GM12878 (cell line): ENCODE results near the gene IL34. TPM values are rescaled to one million over a fixed set of nuclear protein-coding genes. Genes with fewer than 3 reads are reported as not detected.

Experiments
- ATAC-seq: fragments of 200-7000 bp; cut with Tn5 transposase; 3 replicates; pipeline ENCODE4 v1.9.1; 2020; ENCODE audit warnings: mild to moderate bottlenecking, moderate library complexity
- Bru-seq: library from RNA; stranded (reverse); fragments of 400-500 nt; gene quantifications from one replicate; lab custom pipeline; 2021; lab: Mats Ljungman, UMichigan
- BruChase-seq, 2 experiments: library from RNA; stranded (reverse); fragments of 400-500 nt; gene quantifications; one replicate each; lab custom pipeline; 2021; lab: Mats Ljungman, UMichigan
- BruUV-seq: library from RNA; stranded (reverse); fragments of 400-500 nt; replicated peaks from 2 replicates; lab custom pipeline; 2021; lab: Mats Ljungman, UMichigan
- CTCF ChIA-PET: fragments of 300-600 bp; sonication (Branson Sonifier 250); formaldehyde crosslinking; extraction: SDS; loops from one replicate; lab custom pipeline; 2021; ENCODE audit warnings: inconsistent platforms; lab: Yijun Ruan, JAX
- POLR2A ChIA-PET: fragments of 350-600 bp; formaldehyde crosslinking; extraction: SDS; loops from one replicate; lab custom pipeline; 2021; ENCODE audit warnings: inconsistent platforms; lab: Charles Lee
- RAD21 ChIA-PET: fragments of 300-600 bp; sonication (Branson Sonifier 250); formaldehyde crosslinking; loops from one replicate; lab custom pipeline; 2023; ENCODE audit warnings: antibody characterized with exemption; ENCODE audit not compliant: unreplicated experiment; lab: Charles Lee
- SMC1A ChIA-PET: fragments of 300-600 bp; sonication (Branson Sonifier 250); formaldehyde crosslinking; loops from one replicate; lab custom pipeline; 2023; ENCODE audit not compliant: unreplicated experiment, uncharacterized antibody; lab: Charles Lee
- DNase-seq: peaks from one replicate; pipeline ENCODE4 v3.0.0-alpha.2; 2011; ENCODE audit warnings: low read depth, low spot score
- FAIRE-seq: peaks from 3 replicates; lab custom pipeline; 2011; peaks lifted over from hg19 to GRCh38; lab: Jason Lieb, UNC
- H2AFZ ChIP-seq: 2 replicates; pipeline ENCODE4 v1.6.0; 2011; ENCODE audit warnings: low read depth, low read length, control low read depth; ENCODE audit not compliant: control insufficient read depth
- H3K27ac ChIP-seq: 2 replicates; pipeline ENCODE4 v1.5.1; 2011; ENCODE audit warnings: control low read depth; ENCODE audit not compliant: control insufficient read depth, insufficient read depth
- H3K27me3 ChIP-seq, 2 experiments: replicated peaks in 1 of 2; 2 replicates each; pipeline versions ENCODE4 v1.6.0 to v1.6.1; 2011; ENCODE audit warnings: low read length in 1 of 2; ENCODE audit not compliant: control insufficient read depth in 2 of 2, insufficient read depth in 2 of 2
- H3K36me3 ChIP-seq, 2 experiments: 2 replicates each; pipeline ENCODE4 v1.5.1; 2011; ENCODE audit warnings: low read length in 1 of 2; ENCODE audit not compliant: control insufficient read depth in 2 of 2, insufficient read depth in 2 of 2
- H3K4me1 ChIP-seq: 2 replicates; pipeline ENCODE4 v1.6.1; 2011; ENCODE audit warnings: mild to moderate bottlenecking, low read length, moderate library complexity, mixed read lengths; ENCODE audit not compliant: control insufficient read depth, insufficient read depth
- H3K4me2 ChIP-seq: 2 replicates; pipeline ENCODE4 v1.6.0; 2011; ENCODE audit warnings: control low read depth; ENCODE audit not compliant: control insufficient read depth, insufficient read depth
- H3K4me3 ChIP-seq: fragments of 200-600 bp; sonication (generic); 2 replicates; pipeline ENCODE4 v1.5.1; 2016
- H3K79me2 ChIP-seq: 2 replicates; pipeline ENCODE4 v1.6.0; 2011; ENCODE audit warnings: low read length; ENCODE audit not compliant: control insufficient read depth, insufficient read depth
- H3K9ac ChIP-seq: 2 replicates; pipeline ENCODE4 v1.8.0; 2011; ENCODE audit warnings: low read length, control low read depth, mixed read lengths; ENCODE audit not compliant: control insufficient read depth, insufficient read depth
- H3K9me3 ChIP-seq: replicated peaks from 3 replicates; pipeline ENCODE4 v1.5.1; 2011; ENCODE audit warnings: mild to moderate bottlenecking, low read length; ENCODE audit not compliant: control insufficient read depth, insufficient read depth
- H4K20me1 ChIP-seq: 2 replicates; pipeline ENCODE4 v1.6.0; 2011; ENCODE audit not compliant: control insufficient read depth, insufficient read depth
- BMI1 ChIP-seq: fragments of 450-650 bp; IDR thresholded peaks from 2 replicates; pipeline ENCODE4 v1.6.1; 2016; ENCODE audit warnings: mild to moderate bottlenecking, moderate library complexity, borderline replicate concordance
- MAX ChIP-seq: IDR thresholded peaks from 2 replicates; pipeline ENCODE4 v1.6.1; 2012; ENCODE audit warnings: low read depth, low read length, improper control_type of control experiment
- NR2C1 ChIP-seq: fragments of 450-650 bp; IDR thresholded peaks from 2 replicates; pipeline ENCODE4 v1.6.1; 2017; ENCODE audit warnings: antibody characterized with exemption, mild to moderate bottlenecking, moderate library complexity
- NR2C2 ChIP-seq: IDR thresholded peaks from 2 replicates; pipeline ENCODE4 v1.6.1; 2011; ENCODE audit warnings: borderline replicate concordance, low read depth; ENCODE audit not compliant: control insufficient read depth, insufficient read length
- RFX5 ChIP-seq: IDR thresholded peaks from 2 replicates; pipeline ENCODE4 v1.6.1; 2011; ENCODE audit warnings: low read depth, low read length, improper control_type of control experiment
- ZBTB11 ChIP-seq: fragments of 450-650 bp; formaldehyde crosslinking; IDR thresholded peaks from 2 replicates; pipeline ENCODE4 v1.5.0; 2022; ENCODE audit warnings: mild to moderate bottlenecking, missing genetic modification characterization
- ZNF207 ChIP-seq: fragments of 450-650 bp; IDR thresholded peaks from 2 replicates; pipeline ENCODE4 v1.6.1; 2014; ENCODE audit warnings: antibody characterized with exemption, mild to moderate bottlenecking, borderline replicate concordance
- WGBS: methylation state at CpG from one replicate; pipeline ENCODE4 v1.1.6; 2016; ENCODE audit warnings: low lambda C conversion rate; ENCODE audit not compliant: insufficient replicate concordance, insufficient coverage; ENCODE audit errors: missing lambda C conversion rate; 5-methylcytosine and 5-hydroxymethylcytosine counted together
- in situ Hi-C: fragments of 300-500 bp; cut with MboI; formaldehyde crosslinking; loops from 9 replicates; pipeline ENCODE4 v1.14.3; 2018; ENCODE audit warnings: mixed read lengths
- intact Hi-C: fragments of 100-400 bp; cut with micrococcal nuclease; formaldehyde crosslinking; loops from one replicate; pipeline ENCODE4 v1.14.2; 2022; ENCODE audit not compliant: unreplicated experiment
- long read RNA-seq, 2 experiments: library from polyadenylated mRNA; unstranded; transcript quantifications; one replicate each; pipeline ENCODE4 v2.0.0, GENCODE V29; 2019 to 2020
- polyA minus RNA-seq, 3 experiments: library from RNA; depleted of rRNA, polyadenylated mRNA; stranded (reverse); fragments of >200 nt; gene quantifications; 2 replicates each; pipeline ENCODE4 v1.2.3, GENCODE V29; 2011
- polyA plus RNA-seq, 11 experiments: library from polyadenylated mRNA; depleted of rRNA in 4 of 11; unstranded in 6 of 11; stranded (reverse) in 5 of 11; fragments of >200 nt; fragmentation: Nextera tagmentation in 4 of 11; fragmentation: Illumina TruSeq in 1 of 11; extraction: Ambion mirVana in 4 of 11; extraction: Trizol in 1 of 11; gene quantifications; 1 replicate in 1 of 11; 2 replicates in 10 of 11; pipeline versions ENCODE4 v1.2.1 to v1.2.3, GENCODE V29; 2011 to 2016; ENCODE audit warnings: inconsistent platforms in 2 of 11, missing spikeins in 2 of 11, low read depth in 1 of 11
- total RNA-seq, 4 experiments: library from RNA; depleted of rRNA in 3 of 4; stranded (reverse); fragments of >200 nt in 3 of 4; fragmentation: Illumina TruSeq in 1 of 4; extraction: Trizol in 1 of 4; gene quantifications; 2 replicates each; pipeline versions ENCODE4 v1.2.1 to v1.2.3, GENCODE V29; 2013 to 2021

The IL34 gene
- not detected in 2 replicates for total RNA-seq (2013; cell fraction: nucleolus; rRNA removed)
- 0.65 TPM in 1 of 2 replicates, not detected in the other for total RNA-seq (2014; rRNA removed)
- total RNA-seq (2014; rRNA removed; fragmentation: Illumina TruSeq; extraction: Trizol) = not detected in 2 replicates
- not detected in 2 replicates for total RNA-seq (2021)
- polyA plus RNA-seq (2011; ENCODE audit: low read depth) = not detected
- not detected in 2 replicates for polyA plus RNA-seq (2011; rRNA removed)
- 0.09 TPM in 1 of 2 replicates, not detected in the other for polyA plus RNA-seq (2011; cell fraction: cytosol; rRNA removed)
- polyA plus RNA-seq (2011; cell fraction: nucleus; rRNA removed) = not detected in 2 replicates
- 0.08 TPM in 1 of 2 replicates, not detected in the other for polyA plus RNA-seq (2012)
- polyA plus RNA-seq (2014; fragmentation: Illumina TruSeq; extraction: Trizol) = 0.40 TPM in 1 of 2 replicates, not detected in the other
- not detected for polyA plus RNA-seq (2014; fragmentation: Nextera tagmentation; extraction: Ambion mirVana)
- 0.27 TPM in 1 of 2 replicates, not detected in the other for polyA plus RNA-seq (2014; rRNA removed)
- not detected for polyA plus RNA-seq (2016; fragmentation: Nextera tagmentation; extraction: Ambion mirVana)
- polyA minus RNA-seq (2011; rRNA and poly(A)+ RNA removed) = not detected in 2 replicates
- not detected in 2 replicates for polyA minus RNA-seq (2011; cell fraction: cytosol; rRNA and poly(A)+ RNA removed)
- not detected in 2 replicates for polyA minus RNA-seq (2011; cell fraction: nucleus; rRNA and poly(A)+ RNA removed)
- Bru-seq, nascent RNA = percentile 30 among the genes with signal in this experiment
- percentile 24 among the genes with signal in this experiment for BruChase-seq, experiment 1, labeled RNA remaining after a 6-hour chase
- BruChase-seq, experiment 2, labeled RNA remaining after a 2-hour chase = percentile 30 among the genes with signal in this experiment
- long read RNA-seq, experiment 1 = 0 reads
- long read RNA-seq, experiment 2 = 0 reads

- Histone ChIP-seq H3K4me3 (no peak within 1 kb of the TSS), H3K4me1 (no peaks in the 10 kb centered on the region), H2AFZ (no peak within 1 kb of the TSS), H4K20me1 (no peaks in the 10 kb centered on the region), H3K9ac (no peak within 1 kb of the TSS), H3K36me3 (no peaks in the 10 kb centered on the region), H3K27ac (no peak within 1 kb of the TSS), H3K4me2 (no peak within 1 kb of the TSS), H3K79me2 (no peaks in the 10 kb centered on the region), H3K9me3 (no peaks in the 10 kb centered on the region), H3K27me3 (no peaks in the 10 kb centered on the region)
- intact Hi-C loops = no loop called here
- no peak for TF ChIP-seq NR2C1
- no peak for TF ChIP-seq ZBTB11 (CRISPR knock-in tag)
- no peak for TF ChIP-seq ZNF207
- TF ChIP-seq RFX5 = no peak
- no peak for TF ChIP-seq MAX
- TF ChIP-seq BMI1 = 0 out of 2 replicates have a peak, but pooled peaks have one; percentile 36
- TF ChIP-seq NR2C2 = no peak
- DNase-seq = no peak
- CTCF ChIA-PET = interaction anchor here (1.0 kb wide), 1 partner anchor 125 kb away, joined by 3 read pairs; no protein-coding TSS in a partner anchor
- in situ Hi-C loops = no loop called here
- BruUV-seq = no TSS peak
- RAD21 ChIA-PET = no interaction called here
- POLR2A ChIA-PET = interaction anchor here (0.6 kb wide), 1 partner anchor 345 kb away, joined by 6 read pairs; no protein-coding TSS in a partner anchor
- 61% methylated on average over 34 of the region's 39 CpGs for WGBS
- ATAC-seq = peak; percentile 27; the same call in 1 of the 3 replicates
- no peak for FAIRE-seq
- SMC1A ChIA-PET = no interaction called here
These were observed at the start of gene IL34 for GRCh38 chr16:70646260-70647241. IL34 (plus strand) TSS chr16:70646559; CDS start chr16:70646948, 389 bp downstream.
